DND-41 (cell line): ENCODE data around the gene KCNIP1.

Experiments used
- EZH2 ChIP-seq: IDR thresholded peaks from 3 replicates; pipeline ENCODE4 v1.6.1; 2012; ENCODE audit warnings: borderline replicate concordance, low read depth, mild to moderate bottlenecking, moderate library complexity, low read length, inconsistent platforms; ENCODE audit not compliant: severe bottlenecking
- TF ChIP-seq, protein P1 (sequence below): IDR thresholded peaks from 2 replicates; pipeline ENCODE4 v1.5.1; 2012; ENCODE audit warnings: borderline replicate concordance, low read length, moderate library complexity, mild to moderate bottlenecking; ENCODE audit not compliant: poor library complexity, severe bottlenecking; ENCODE audit errors: extremely low read depth

DNA sequence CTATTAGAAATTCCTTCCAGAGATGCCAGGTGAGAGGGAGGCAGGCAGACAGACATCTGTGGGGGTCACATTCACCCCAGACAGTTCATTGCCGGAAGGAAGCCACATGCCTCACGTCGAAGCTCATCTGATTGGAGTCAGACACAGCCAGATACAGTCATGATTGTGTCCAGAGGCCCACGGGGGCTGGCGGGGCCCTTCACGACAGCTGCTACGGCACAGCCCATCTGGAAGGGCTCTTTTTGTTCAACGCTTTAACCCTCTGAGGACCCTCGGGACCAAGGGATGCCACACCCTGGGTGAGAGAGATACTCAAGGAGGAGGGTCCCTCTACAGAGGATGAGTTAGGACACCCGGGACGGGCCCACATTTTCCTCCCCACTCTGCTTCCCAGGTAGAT is 247.8 kb downstream of the KCNIP1 start:
- TF ChIP-seq, protein P1, sequence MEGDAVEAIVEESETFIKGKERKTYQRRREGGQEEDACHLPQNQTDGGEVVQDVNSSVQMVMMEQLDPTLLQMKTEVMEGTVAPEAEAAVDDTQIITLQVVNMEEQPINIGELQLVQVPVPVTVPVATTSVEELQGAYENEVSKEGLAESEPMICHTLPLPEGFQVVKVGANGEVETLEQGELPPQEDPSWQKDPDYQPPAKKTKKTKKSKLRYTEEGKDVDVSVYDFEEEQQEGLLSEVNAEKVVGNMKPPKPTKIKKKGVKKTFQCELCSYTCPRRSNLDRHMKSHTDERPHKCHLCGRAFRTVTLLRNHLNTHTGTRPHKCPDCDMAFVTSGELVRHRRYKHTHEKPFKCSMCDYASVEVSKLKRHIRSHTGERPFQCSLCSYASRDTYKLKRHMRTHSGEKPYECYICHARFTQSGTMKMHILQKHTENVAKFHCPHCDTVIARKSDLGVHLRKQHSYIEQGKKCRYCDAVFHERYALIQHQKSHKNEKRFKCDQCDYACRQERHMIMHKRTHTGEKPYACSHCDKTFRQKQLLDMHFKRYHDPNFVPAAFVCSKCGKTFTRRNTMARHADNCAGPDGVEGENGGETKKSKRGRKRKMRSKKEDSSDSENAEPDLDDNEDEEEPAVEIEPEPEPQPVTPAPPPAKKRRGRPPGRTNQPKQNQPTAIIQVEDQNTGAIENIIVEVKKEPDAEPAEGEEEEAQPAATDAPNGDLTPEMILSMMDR, result no peak
- no peak for TF ChIP-seq EZH2
